A549 (cell line): Measurements from ENCODE around the gene PKN2.

Source experiments
- CTCF ChIP-seq: fragments of >200 bp; sonication (Bioruptor Twin); formaldehyde crosslinking; IDR thresholded peaks from 3 replicates; pipeline ENCODE4 v1.5.1; 2016
- HMGXB4 ChIP-seq: fragments of 250-450 bp; sonication (Bioruptor Pico); IDR thresholded peaks from 2 replicates; pipeline ENCODE4 v1.5.0; 2021; ENCODE audit warnings: mild to moderate bottlenecking, moderate library complexity, borderline replicate concordance
- JUN ChIP-seq, 2 experiments: fragments of >200 bp; sonication (Bioruptor Twin); formaldehyde crosslinking; IDR thresholded peaks; 2 replicates in 1 of 2; 3 replicates in 1 of 2; pipeline ENCODE4 v1.6.1; 2016 to 2017
- MAFK ChIP-seq: fragments of 450-650 bp; IDR thresholded peaks from 2 replicates; pipeline ENCODE4 v1.6.1; 2014; ENCODE audit not compliant: partially characterized antibody
- MYC ChIP-seq: IDR thresholded peaks from 2 replicates; pipeline ENCODE4 v1.6.1; 2012; ENCODE audit warnings: mild to moderate bottlenecking, inconsistent platforms, low read length, improper control_type of control experiment, borderline replicate concordance
- PBX3 ChIP-seq: IDR thresholded peaks from 2 replicates; pipeline ENCODE4 v1.6.1; 2012
- POLR2A ChIP-seq: IDR thresholded peaks from 2 replicates; pipeline ENCODE4 v1.6.1; 2012; ENCODE audit warnings: mild to moderate bottlenecking, low read length
- USF2 ChIP-seq: fragments of 450-650 bp; IDR thresholded peaks from 2 replicates; pipeline ENCODE4 v1.6.1; 2014; ENCODE audit warnings: antibody characterized with exemption

- TF ChIP-seq USF2 (no peak), HMGXB4 (CRISPR knock-in tag) (no peak), CTCF (no peak), MYC (no peak), JUN (IDR thresholded peaks at IDR 0.05) (no peak), POLR2A (no peak), MAFK (no peak), PBX3 (no peak)
Observed at GRCh38 chr1:88741413-88741812, 57.3 kb downstream of the PKN2 start.
